ENCODE results near the gene SLAMF1. TPM values are rescaled to one million over a fixed set of nuclear protein-coding genes. Genes with fewer than 3 reads are reported as not detected.
"Not testable (repeated sequence)": the region's sequence is repeated elsewhere in the genome, so short reads cannot be mapped to it uniquely, and the experiment has no call there.

Gene SLAMF1
- total RNA-seq, 1 donor from 2014 or later: 0.71 TPM

- intact Hi-C loops (cut with DNase I): no loop called here
- no peak for DNase-seq (ENCODE audit: low spot score)
- no peak for ATAC-seq
These were observed 37.9 kb downstream of the SLAMF1 start for GRCh38 chr1:160608941-160609340.

- intact Hi-C loops (cut with DNase I): no loop called here
- no peak for ATAC-seq
- DNase-seq (ENCODE audit: low spot score): no peak
These were observed 38.3 kb downstream of the SLAMF1 start for GRCh38 chr1:160608514-160608913.

GRCh38 chr1:160608057-160608456, 38.8 kb downstream of the SLAMF1 start:
- no peak for DNase-seq (ENCODE audit: low spot score)
- intact Hi-C loops (cut with DNase I): no loop called here
- ATAC-seq: no peak

- ATAC-seq: no peak
- intact Hi-C loops (cut with DNase I): no loop called here
These were observed 39.2 kb downstream of the SLAMF1 start for GRCh38 chr1:160607672-160608032.

GRCh38 chr1:160607011-160607671, 39.7 kb downstream of the SLAMF1 start:
- ATAC-seq: peak; percentile 81
- no peak for DNase-seq (ENCODE audit: low spot score)
- intact Hi-C loops (cut with DNase I): no loop called here

More at GRCh38 chr1:160607672-160608032, 39.2 kb downstream of the SLAMF1 start:
- no peak for DNase-seq (ENCODE audit: low spot score)

GRCh38 chr1:160606611-160607010, 40.2 kb downstream of the SLAMF1 start:
- intact Hi-C loops (cut with DNase I): no loop called here
- DNase-seq (ENCODE audit: low spot score) (no peak), ATAC-seq (no peak)

GRCh38 chr1:160605792-160606479, 40.9 kb downstream of the SLAMF1 start:
- intact Hi-C loops (cut with DNase I): no loop called here
- ATAC-seq (no peak), DNase-seq (ENCODE audit: low spot score) (no peak)

GRCh38 chr1:160605205-160605604, 41.6 kb downstream of the SLAMF1 start:
- ATAC-seq: no peak
- no peak for DNase-seq (ENCODE audit: low spot score)
- intact Hi-C loops (cut with DNase I): no loop called here

GRCh38 chr1:160597705-160598104, 49.1 kb downstream of the SLAMF1 start:
- intact Hi-C loops (cut with DNase I): no loop called here
- ATAC-seq (no peak), DNase-seq (ENCODE audit: low spot score) (no peak)

- intact Hi-C loops (cut with DNase I): no loop called here
- ATAC-seq (no peak), DNase-seq (ENCODE audit: low spot score) (no peak)
These were observed 49.8 kb downstream of the SLAMF1 start for GRCh38 chr1:160597051-160597450.

- intact Hi-C loops (cut with DNase I): no loop called here
- ATAC-seq (no peak), DNase-seq (ENCODE audit: low spot score) (no peak)
These were observed 56.4 kb downstream of the SLAMF1 start for GRCh38 chr1:160590488-160590887.

- ATAC-seq (no peak), DNase-seq (ENCODE audit: low spot score) (no peak)
- intact Hi-C loops (cut with DNase I): no loop called here
These were observed 58.4 kb downstream of the SLAMF1 start for GRCh38 chr1:160588468-160588867.

GRCh38 chr1:160584784-160585183, 62.1 kb downstream of the SLAMF1 start:
- intact Hi-C loops (cut with DNase I): no loop called here
- ATAC-seq (no peak), DNase-seq (ENCODE audit: low spot score) (no peak)

GRCh38 chr1:160582976-160583375, 63.9 kb downstream of the SLAMF1 start:
- intact Hi-C loops (cut with DNase I); ATAC-seq; DNase-seq (ENCODE audit: low spot score): not testable (repeated sequence)

- intact Hi-C loops (cut with DNase I): no loop called here
- no peak for DNase-seq (ENCODE audit: low spot score)
- ATAC-seq: no peak
These were observed 64.9 kb downstream of the SLAMF1 start for GRCh38 chr1:160581961-160582360.

- peak; percentile 44 for ATAC-seq
- no peak for DNase-seq (ENCODE audit: low spot score)
- intact Hi-C loops (cut with DNase I): no loop called here
These were observed 66.5 kb downstream of the SLAMF1 start for GRCh38 chr1:160580221-160580812.

GRCh38 chr1:160579216-160579701, 67.6 kb downstream of the SLAMF1 start, which contains the start of gene CD84:
Gene CD84 (minus strand): TSS chr1:160579496. CDS start chr1:160579437, 59 bp downstream.
- DNase-seq (ENCODE audit: low spot score): no peak
- no peak for ATAC-seq
- intact Hi-C loops (cut with DNase I): no loop called here

GRCh38 chr1:160578525-160579191, 68.2 kb downstream of the SLAMF1 start:
- no peak for DNase-seq (ENCODE audit: low spot score)
- intact Hi-C loops (cut with DNase I): no loop called here
- ATAC-seq: no peak

GRCh38 chr1:160578175-160578524, 68.7 kb downstream of the SLAMF1 start:
- no peak for DNase-seq (ENCODE audit: low spot score)

GRCh38 chr1:160577671-160578070, 69.2 kb downstream of the SLAMF1 start:
- intact Hi-C loops (cut with DNase I): no loop called here
- DNase-seq (ENCODE audit: low spot score): no peak
- no peak for ATAC-seq

More at GRCh38 chr1:160578175-160578524, 68.7 kb downstream of the SLAMF1 start:
- intact Hi-C loops (cut with DNase I): no loop called here
- ATAC-seq: no peak

Measured in sciatic nerve (tissue), 2 donors.